OCI-LY3 (cell line): ENCODE measurements around the gene TBC1D8B.
A peak's percentile ranks its signal among the peaks of the same experiment; 100 is the strongest.

ENCODE experiments used
- H2AFZ ChIP-seq: fragments of 200-600, 300-600 bp; shearing (Covaris generic); 2 replicates; pipeline ENCODE4 v1.6.0; 2014; ENCODE audit warnings: antibody characterized with exemption, low read depth, low read length
- H3K27ac ChIP-seq: fragments of 200-600, 300-600 bp; sonication (generic); 2 replicates; pipeline ENCODE4 v1.5.1; 2014; ENCODE audit warnings: mild to moderate bottlenecking, low read length, moderate library complexity, mixed read lengths
- H3K27me3 ChIP-seq: fragments of 200-600, 300-600 bp; sonication (generic); 2 replicates; pipeline ENCODE4 v1.6.1; 2014; ENCODE audit warnings: low read depth, low read length, mixed read lengths
- H3K36me3 ChIP-seq: fragments of 200-600, 300-600 bp; sonication (generic); replicated peaks from 2 replicates; pipeline ENCODE3; 2014; ENCODE audit warnings: low read depth, low read length, mixed read lengths
- H3K4me1 ChIP-seq: fragments of 300-600, 200-600 bp; sonication (generic); 2 replicates; pipeline ENCODE4 v1.6.1; 2014; ENCODE audit warnings: low read length, mixed read lengths
- H3K4me2 ChIP-seq: fragments of 200-600, 300-600 bp; sonication (generic); 2 replicates; pipeline ENCODE4 v1.6.1; 2014; ENCODE audit warnings: low read length, mixed read lengths
- H3K4me3 ChIP-seq: fragments of 300-600, 200-600 bp; sonication (generic); 2 replicates; pipeline ENCODE4 v1.5.1; 2014; ENCODE audit warnings: antibody characterized with exemption, mild to moderate bottlenecking, low read length, moderate library complexity
- H3K79me2 ChIP-seq: fragments of 300-600, 200-600 bp; shearing (Covaris generic); 2 replicates; pipeline ENCODE4 v1.6.1; 2014; ENCODE audit warnings: mild to moderate bottlenecking, low read length, mixed read lengths
- H3K9ac ChIP-seq: fragments of 300-600, 200-600 bp; shearing (Covaris generic); 2 replicates; pipeline ENCODE4 v1.6.0; 2014; ENCODE audit warnings: mild to moderate bottlenecking, low read length, moderate library complexity
- H3K9me3 ChIP-seq: fragments of 200-600, 300-600 bp; shearing (Covaris generic); 2 replicates; pipeline ENCODE4 v1.6.1; 2014; ENCODE audit warnings: low read length, mixed read lengths; ENCODE audit not compliant: insufficient read depth
- H4K20me1 ChIP-seq: fragments of 200-600, 300-600 bp; sonication (generic); 2 replicates; pipeline ENCODE4 v1.6.1; 2016; ENCODE audit warnings: low read length, mixed read lengths; ENCODE audit not compliant: insufficient read depth
- CTCF ChIP-seq: fragments of 200-600, 300-600 bp; sonication (generic); IDR thresholded peaks from 2 replicates; pipeline ENCODE4 v1.5.1; 2014; ENCODE audit warnings: antibody characterized with exemption, low read length, low read depth
- EZH2phosphoT487 ChIP-seq: fragments of 200-600 bp; shearing (Covaris generic); IDR thresholded peaks from 2 replicates; pipeline ENCODE4 v1.6.1; 2018; ENCODE audit warnings: antibody characterized with exemption, mixed run types, low read depth

The TBC1D8B gene

GRCh38 chrX:106874075-106874474 is 71.6 kb downstream of the TBC1D8B start:
- Histone ChIP-seq H2AFZ (no peak overlapping the region), H3K9me3 (no peaks in the 10 kb centered on the region), H4K20me1 (no peaks in the 10 kb centered on the region), H3K27ac (no peak overlapping the region), H3K27me3 (no peaks in the 10 kb centered on the region), H3K36me3 (no peaks in the 10 kb centered on the region), H3K9ac (no peak overlapping the region), H3K4me2 (no peak overlapping the region), H3K4me1 (no peaks in the 10 kb centered on the region), H3K4me3 (no peak overlapping the region), H3K79me2 (no peaks in the 10 kb centered on the region)
- TF ChIP-seq EZH2phosphoT487 (no peak), CTCF (peak; percentile 56)

- Histone ChIP-seq H3K4me3 (no peak overlapping the region), H3K9ac (no peak overlapping the region), H2AFZ (no peak overlapping the region), H3K27me3 (no peaks in the 10 kb centered on the region), H3K36me3 (no peaks in the 10 kb centered on the region), H3K27ac (no peak overlapping the region), H3K9me3 (no peaks in the 10 kb centered on the region), H3K4me2 (no peak overlapping the region), H3K79me2 (no peaks in the 10 kb centered on the region), H4K20me1 (no peaks in the 10 kb centered on the region), H3K4me1 (no peaks in the 10 kb centered on the region)
- TF ChIP-seq EZH2phosphoT487, result no peak
- TF ChIP-seq CTCF, result no peak
Measured at GRCh38 chrX:106875151-106875550, 72.7 kb downstream of the TBC1D8B start.

- Histone ChIP-seq H2AFZ (no peak overlapping the region), H3K27ac (no peak overlapping the region), H4K20me1 (no peaks in the 10 kb centered on the region), H3K4me1 (no peaks in the 10 kb centered on the region), H3K79me2 (no peaks in the 10 kb centered on the region), H3K9me3 (no peaks in the 10 kb centered on the region), H3K27me3 (no peaks in the 10 kb centered on the region), H3K4me2 (no peak overlapping the region), H3K36me3 (no peaks in the 10 kb centered on the region), H3K9ac (no peak overlapping the region), H3K4me3 (no peak overlapping the region)
- TF ChIP-seq EZH2phosphoT487 (no peak), CTCF (no peak)
Measured at GRCh38 chrX:106889468-106889867, 87.0 kb downstream of the TBC1D8B start.

GRCh38 chrX:106891762-106892460 is 89.4 kb downstream of the TBC1D8B start:
- H3K79me2 ChIP-seq, result no peaks in the 10 kb centered on the region
- H3K4me1 ChIP-seq, result no peaks in the 10 kb centered on the region
- no peaks in the 10 kb centered on the region for H3K9me3 ChIP-seq
- no peak overlapping the region for H3K4me2 ChIP-seq
- TF ChIP-seq CTCF, result no peak
- no peak for TF ChIP-seq EZH2phosphoT487
- H3K27ac ChIP-seq, result no peak overlapping the region
- no peaks in the 10 kb centered on the region for H3K36me3 ChIP-seq
- no peak overlapping the region for H3K9ac ChIP-seq
- no peaks in the 10 kb centered on the region for H3K27me3 ChIP-seq
- no peaks in the 10 kb centered on the region for H4K20me1 ChIP-seq
- H3K4me3 ChIP-seq, result no peak overlapping the region
- H2AFZ ChIP-seq, result no peak overlapping the region
